GM19240 (cell line): ENCODE measurements around the gene KLRG1.

ENCODE experiments used
- DNase-seq: peaks from one replicate; pipeline ENCODE4 v3.0.0; 2011; ENCODE audit warnings: low spot score; ENCODE audit not compliant: insufficient read length

Gene KLRG1

GRCh38 chr12:8985213-8985754 is 4.1 kb upstream of the KLRG1 start:
- no peak for DNase-seq

GRCh38 chr12:8987163-8987562 is 2.2 kb upstream of the KLRG1 start:
- no peak for DNase-seq

GRCh38 chr12:8987685-8988084 is 1.7 kb upstream of the KLRG1 start:
- DNase-seq = no peak

- no peak for DNase-seq
Measured at GRCh38 chr12:8991371-8992345, 2.3 kb downstream of the KLRG1 start.

DNA sequence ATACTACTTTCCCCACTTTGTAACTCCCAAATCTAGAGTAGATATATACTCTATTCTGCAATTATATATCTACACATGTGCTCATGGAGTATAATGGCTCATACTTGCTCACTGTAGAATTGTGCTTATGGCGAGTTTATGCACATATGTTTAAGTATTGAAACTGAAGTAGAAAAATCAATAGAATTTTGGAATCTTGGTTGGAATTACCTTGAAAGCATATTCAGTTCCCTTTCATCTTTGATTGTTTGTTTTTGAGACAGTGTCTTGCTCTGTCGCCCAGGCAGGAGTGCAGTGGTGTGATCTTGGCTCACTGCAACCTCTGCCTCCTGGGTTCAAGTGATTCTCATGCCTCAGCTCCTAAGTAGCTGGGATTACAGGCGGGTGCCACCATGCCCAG is 4.5 kb downstream of the KLRG1 start:
- no peak for DNase-seq

GRCh38 chr12:8995021-8995775 is 5.9 kb downstream of the KLRG1 start:
- no peak for DNase-seq

- peak; percentile 20 for DNase-seq
Measured at GRCh38 chr12:8996682-8997405, 7.5 kb downstream of the KLRG1 start.

DNA sequence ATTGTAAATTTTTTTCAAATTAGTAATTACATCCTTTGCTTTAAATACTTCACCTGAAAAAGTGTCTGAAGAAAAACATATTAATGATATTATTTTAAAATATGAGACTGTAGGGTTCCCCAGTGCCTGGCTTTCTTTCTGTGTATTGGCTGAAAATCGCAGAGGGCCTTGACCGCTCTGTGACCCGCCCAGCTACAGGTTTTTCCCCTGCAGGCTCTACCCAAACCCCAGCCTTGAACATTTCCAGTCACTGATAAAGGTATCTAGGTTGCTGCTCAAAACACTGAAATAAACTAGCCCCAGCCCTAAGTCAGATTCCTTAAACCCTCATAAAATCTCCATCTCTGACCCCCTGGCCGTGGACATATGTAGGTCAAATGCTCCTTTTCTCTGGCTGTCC is 11.9 kb downstream of the KLRG1 start:
- no peak for DNase-seq

GRCh38 chr12:9002335-9002734 is 13.0 kb downstream of the KLRG1 start:
- no peak for DNase-seq

DNA sequence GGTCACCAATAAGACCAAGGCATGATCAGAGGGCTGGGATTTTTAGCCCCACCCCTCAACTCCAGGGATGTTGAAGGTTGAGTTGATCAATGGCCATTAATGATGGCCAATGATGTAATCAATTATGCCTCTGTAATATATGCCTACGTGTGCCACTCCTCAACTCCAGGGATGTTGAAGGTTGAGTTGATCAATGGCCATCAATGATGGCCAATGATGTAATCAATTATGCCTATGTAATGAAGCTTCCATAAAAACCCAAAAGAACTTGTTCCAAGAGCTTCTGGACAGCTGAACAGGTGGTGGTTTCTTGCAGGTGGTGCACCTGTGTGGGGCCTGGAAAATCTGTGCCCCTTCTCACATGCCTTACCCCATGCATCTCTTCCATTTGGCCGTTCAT is 33.2 kb downstream of the KLRG1 start:
- DNase-seq = no peak

DNA sequence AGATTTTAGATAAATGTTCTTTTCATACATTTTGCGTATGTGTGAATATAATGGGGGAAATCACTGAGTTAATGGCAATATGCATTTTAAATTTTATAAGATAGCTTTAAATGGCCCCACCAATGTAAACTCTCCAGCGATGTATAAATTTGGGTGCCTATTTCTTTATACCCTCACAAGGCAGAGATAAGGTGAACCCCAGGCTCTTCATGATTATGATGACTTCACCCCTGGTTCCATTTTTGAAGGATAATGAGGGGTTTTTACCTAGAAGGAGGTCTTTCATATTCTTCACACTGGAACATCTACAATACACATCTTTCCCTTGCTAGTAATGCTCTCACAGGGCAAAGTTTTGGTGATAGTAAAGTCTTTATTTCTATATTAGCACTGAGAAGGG is 35.2 kb downstream of the KLRG1 start:
- DNase-seq = no peak

DNA sequence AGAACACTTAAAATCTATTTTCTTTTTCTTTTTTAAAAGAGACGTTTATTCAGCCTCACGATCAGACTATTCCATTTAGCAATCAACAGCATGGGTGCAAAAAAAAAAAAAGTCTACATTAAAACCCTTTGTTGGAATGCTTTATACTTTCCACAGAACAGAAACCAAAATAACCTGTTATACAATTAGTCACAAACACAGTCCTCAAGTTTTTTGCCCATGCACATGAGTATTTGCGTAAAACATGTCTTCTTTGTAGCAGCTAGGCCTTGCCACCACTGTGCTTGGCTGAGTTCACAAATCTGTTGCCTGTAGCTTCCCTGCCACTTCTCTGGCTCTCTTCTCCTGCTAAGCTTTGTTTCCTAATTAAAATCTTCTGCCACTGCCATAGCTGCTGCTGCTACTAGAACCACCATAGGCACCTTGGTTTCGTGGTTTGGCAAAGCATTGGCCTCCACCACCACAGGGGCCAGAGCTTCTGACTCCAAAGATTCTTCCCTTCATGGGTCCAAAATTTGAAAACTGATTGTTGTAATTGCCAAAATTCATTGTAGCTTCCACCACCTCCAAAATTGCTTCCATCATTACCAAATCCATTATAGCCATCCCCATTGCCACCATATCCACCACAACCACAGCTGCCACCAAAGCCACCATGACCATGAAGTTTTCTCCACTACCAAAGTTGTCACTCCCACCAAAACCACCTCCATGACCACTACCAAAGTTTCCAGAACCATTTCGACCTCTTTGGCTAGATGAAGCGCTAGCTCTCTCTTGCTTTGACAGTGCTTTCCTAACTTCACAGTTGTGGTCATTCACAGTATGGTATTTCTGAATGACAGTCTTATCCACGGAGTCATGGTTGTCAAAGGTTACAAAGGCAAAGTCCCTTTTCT is 38.1 kb downstream of the KLRG1 start:
- no peak for DNase-seq

GRCh38 chr12:9030776-9031175 is 41.4 kb downstream of the KLRG1 start:
- no peak for DNase-seq

- DNase-seq = no peak
Measured at GRCh38 chr12:9032202-9032964, 43.0 kb downstream of the KLRG1 start.

GRCh38 chr12:9033265-9033887 is 44.0 kb downstream of the KLRG1 start:
- no peak for DNase-seq

DNA sequence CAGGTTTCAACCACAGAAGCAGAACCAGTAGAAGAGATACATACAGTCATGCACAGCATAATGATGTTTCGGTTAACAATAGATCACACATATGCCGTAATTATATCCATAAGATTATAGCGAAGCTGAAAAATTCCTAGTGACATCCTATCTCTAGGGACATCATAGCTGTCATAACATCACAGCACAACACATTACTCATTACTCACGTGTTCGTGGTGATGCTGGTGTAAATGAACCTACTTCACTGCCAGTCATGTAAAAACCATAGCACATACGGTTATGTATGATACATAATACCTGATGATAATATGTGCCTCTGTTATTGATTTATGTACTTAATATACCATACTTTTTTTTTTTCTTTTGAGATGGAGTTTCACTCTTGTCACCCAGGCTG is 44.7 kb downstream of the KLRG1 start:
- no peak for DNase-seq

DNA sequence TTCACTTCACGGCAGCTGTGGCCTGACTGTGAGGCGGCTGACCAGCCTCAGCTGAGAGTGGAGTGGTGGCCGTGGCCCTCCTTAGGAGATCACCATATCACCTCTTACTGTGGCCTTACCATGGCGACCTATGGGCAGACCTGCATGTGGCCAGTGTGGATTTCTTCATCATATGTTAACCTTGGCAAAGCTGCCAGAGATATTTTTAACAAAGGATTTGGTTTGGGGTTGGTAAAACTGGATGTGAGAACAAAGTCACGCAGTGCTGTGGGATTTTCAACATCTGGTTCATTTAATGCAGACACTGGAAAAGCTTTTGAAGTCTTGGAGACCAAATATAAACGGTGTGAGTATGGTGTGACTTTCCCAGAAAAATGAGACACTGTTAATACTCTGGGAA is 46.9 kb downstream of the KLRG1 start:
- no peak for DNase-seq

- DNase-seq = no peak
Measured at GRCh38 chr12:9037431-9037830, 48.1 kb downstream of the KLRG1 start.

- peak; percentile 46 for DNase-seq
Measured at GRCh38 chr12:9039397-9039977, 50.1 kb downstream of the KLRG1 start.
